ENCODE data around the gene HIBADH. TPM values are rescaled to one million over a fixed set of nuclear protein-coding genes. Genes with fewer than 3 reads are reported as not detected.

HIBADH gene
- total RNA-seq, 1 donor from 2014 or later: 15.4 TPM

DNA sequence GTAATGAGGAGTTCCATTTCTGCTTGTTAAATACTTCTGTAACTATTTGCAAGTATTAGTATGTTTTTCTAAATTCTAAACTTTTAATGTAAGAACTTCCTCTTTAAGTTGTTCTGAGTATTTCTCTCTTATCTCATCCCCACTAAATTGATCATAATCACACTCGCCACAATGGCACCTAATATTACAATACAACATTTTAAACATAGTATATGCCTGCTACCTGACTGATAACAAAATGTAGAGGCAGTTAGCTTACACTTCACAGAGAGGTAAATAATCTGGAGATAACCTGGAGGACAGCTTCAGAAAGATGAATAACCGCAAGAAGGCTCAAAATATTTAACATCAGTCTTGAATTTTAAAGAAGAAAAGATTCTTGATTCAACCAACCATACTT is 48.6 kb downstream of the HIBADH start:
- H3K27ac Mint-ChIP-seq (ENCODE audit: unreplicated experiment): no peak overlapping the region
- H3K4me1 Mint-ChIP-seq (ENCODE audit: unreplicated experiment): no peaks in the 10 kb centered on the region
- TF ChIP-seq, protein P1, sequence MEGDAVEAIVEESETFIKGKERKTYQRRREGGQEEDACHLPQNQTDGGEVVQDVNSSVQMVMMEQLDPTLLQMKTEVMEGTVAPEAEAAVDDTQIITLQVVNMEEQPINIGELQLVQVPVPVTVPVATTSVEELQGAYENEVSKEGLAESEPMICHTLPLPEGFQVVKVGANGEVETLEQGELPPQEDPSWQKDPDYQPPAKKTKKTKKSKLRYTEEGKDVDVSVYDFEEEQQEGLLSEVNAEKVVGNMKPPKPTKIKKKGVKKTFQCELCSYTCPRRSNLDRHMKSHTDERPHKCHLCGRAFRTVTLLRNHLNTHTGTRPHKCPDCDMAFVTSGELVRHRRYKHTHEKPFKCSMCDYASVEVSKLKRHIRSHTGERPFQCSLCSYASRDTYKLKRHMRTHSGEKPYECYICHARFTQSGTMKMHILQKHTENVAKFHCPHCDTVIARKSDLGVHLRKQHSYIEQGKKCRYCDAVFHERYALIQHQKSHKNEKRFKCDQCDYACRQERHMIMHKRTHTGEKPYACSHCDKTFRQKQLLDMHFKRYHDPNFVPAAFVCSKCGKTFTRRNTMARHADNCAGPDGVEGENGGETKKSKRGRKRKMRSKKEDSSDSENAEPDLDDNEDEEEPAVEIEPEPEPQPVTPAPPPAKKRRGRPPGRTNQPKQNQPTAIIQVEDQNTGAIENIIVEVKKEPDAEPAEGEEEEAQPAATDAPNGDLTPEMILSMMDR (IDR thresholded peaks at IDR 0.05; ENCODE audit: unreplicated experiment): no peak
- peaks cover 1% of the 10 kb centered on the region for H3K27me3 Mint-ChIP-seq (ENCODE audit: unreplicated experiment)
- H3K9me3 Mint-ChIP-seq (ENCODE audit: unreplicated experiment): no peaks in the 10 kb centered on the region
- H3K36me3 Mint-ChIP-seq (ENCODE audit: low read depth, unreplicated experiment): peaks cover 10% of the 10 kb centered on the region
- no peak for DNase-seq (ENCODE audit: low spot score)
- no peak overlapping the region for H3K4me3 Mint-ChIP-seq (ENCODE audit: unreplicated experiment)

DNA sequence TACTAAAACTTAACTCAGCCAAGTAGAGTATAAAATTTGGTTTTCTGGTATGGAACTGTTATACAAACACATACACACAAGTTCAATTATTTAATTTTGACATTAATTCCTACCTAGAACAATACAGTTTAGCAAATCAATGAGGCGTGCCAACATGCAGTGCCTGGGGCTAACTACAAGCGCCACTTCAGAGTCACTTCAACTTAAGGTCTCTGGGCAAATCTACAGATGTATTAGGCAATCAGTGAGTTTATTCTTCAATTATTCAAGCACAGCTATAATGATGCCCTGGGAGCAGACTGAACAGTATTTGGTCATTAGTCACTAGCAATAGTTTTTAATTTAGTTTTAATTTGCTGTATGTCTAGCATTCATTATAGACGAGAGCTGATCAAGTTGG is 51.6 kb downstream of the HIBADH start:
- TF ChIP-seq, protein P1 (IDR thresholded peaks at IDR 0.05; ENCODE audit: unreplicated experiment): no peak
- Mint-ChIP-seq H3K27ac (ENCODE audit: unreplicated experiment) (no peak overlapping the region), H3K9me3 (ENCODE audit: unreplicated experiment) (no peaks in the 10 kb centered on the region), H3K4me3 (ENCODE audit: unreplicated experiment) (no peak overlapping the region), H3K27me3 (ENCODE audit: unreplicated experiment) (peaks cover 1% of the 10 kb centered on the region), H3K36me3 (ENCODE audit: low read depth, unreplicated experiment) (no peaks in the 10 kb centered on the region), H3K4me1 (ENCODE audit: unreplicated experiment) (peaks cover 2% of the 10 kb centered on the region)
- no peak for DNase-seq (ENCODE audit: low spot score)

GRCh38 chr7:27608776-27609495 is 53.7 kb downstream of the HIBADH start:
- H3K36me3 Mint-ChIP-seq (ENCODE audit: low read depth, unreplicated experiment): no peaks in the 10 kb centered on the region
- no peak overlapping the region for H3K4me3 Mint-ChIP-seq (ENCODE audit: unreplicated experiment)
- TF ChIP-seq, protein P1 (IDR thresholded peaks at IDR 0.05; ENCODE audit: unreplicated experiment): no peak
- no peaks in the 10 kb centered on the region for H3K9me3 Mint-ChIP-seq (ENCODE audit: unreplicated experiment)
- H3K27me3 Mint-ChIP-seq (ENCODE audit: unreplicated experiment): peaks cover 1% of the 10 kb centered on the region
- no peak for DNase-seq (ENCODE audit: low spot score)
- peaks cover 5% of the 10 kb centered on the region for H3K4me1 Mint-ChIP-seq (ENCODE audit: unreplicated experiment)
- no peak overlapping the region for H3K27ac Mint-ChIP-seq (ENCODE audit: unreplicated experiment)

DNA sequence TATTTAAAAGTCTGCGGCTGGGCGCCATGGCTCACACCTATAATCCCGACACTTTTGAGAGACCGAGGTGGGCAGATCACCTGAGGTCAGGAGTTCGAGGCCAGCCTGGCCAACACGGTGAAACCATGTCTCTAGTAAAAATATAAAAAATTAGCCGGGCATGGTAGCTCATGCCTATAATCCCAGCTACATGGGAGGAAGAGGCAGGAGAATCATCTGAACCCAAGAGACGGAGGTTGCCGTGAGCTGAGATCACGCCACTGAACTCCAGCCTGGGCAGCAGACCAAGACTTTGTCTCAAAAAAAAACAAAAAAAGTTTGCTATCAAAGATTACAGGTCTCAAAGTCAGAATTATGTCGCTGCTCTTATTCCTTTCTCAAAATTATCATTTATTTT is 55.5 kb downstream of the HIBADH start:
- Mint-ChIP-seq H3K27ac (ENCODE audit: unreplicated experiment) (no peak overlapping the region), H3K9me3 (ENCODE audit: unreplicated experiment) (no peaks in the 10 kb centered on the region)

More for the DNA sequence above, 55.5 kb downstream of the HIBADH start:
- Mint-ChIP-seq H3K4me1 (ENCODE audit: unreplicated experiment) (peaks cover 17% of the 10 kb centered on the region), H3K27me3 (ENCODE audit: unreplicated experiment) (peaks cover 1% of the 10 kb centered on the region), H3K36me3 (ENCODE audit: low read depth, unreplicated experiment) (no peaks in the 10 kb centered on the region), H3K4me3 (ENCODE audit: unreplicated experiment) (no peak overlapping the region)
- no peak for DNase-seq (ENCODE audit: low spot score)
- TF ChIP-seq, protein P1 (IDR thresholded peaks at IDR 0.05; ENCODE audit: unreplicated experiment): no peak

Data from endothelial cell (in vitro differentiated cells).